ENCODE measurements around the gene ORM1.

- no peak for TF ChIP-seq CTCF (IDR thresholded peaks at IDR 0.05; ENCODE audit: control extremely low read depth in 1 of 3, insufficient read depth in 1 of 3, low read depth in 1 of 3, low read length in 3 of 3)
- no peak for TF ChIP-seq MAX (IDR thresholded peaks at IDR 0.05)
- no peak for TF ChIP-seq POLR2A (IDR thresholded peaks at IDR 0.05; ENCODE audit: control extremely low read depth in 1 of 2, low read depth in 2 of 2, low read length in 2 of 2)
- TF ChIP-seq USF2 (IDR thresholded peaks at IDR 0.05; ENCODE audit: low read length) = no peak
- TF ChIP-seq MAFK (IDR thresholded peaks at IDR 0.05; ENCODE audit: low read depth, low read length) = no peak
These were observed 27.9 kb downstream of the ORM1 start for GRCh38 chr9:114350636-114351401.

Measured in H1 (cell line).